22Rv1 (cell line): ENCODE results near the gene ZEB2.
"Not testable (repeated sequence)": the region's sequence is repeated elsewhere in the genome, so short reads cannot be mapped to it uniquely, and the experiment has no call there.

Experiments used
- H3K27ac ChIP-seq: fragments of 450-650 bp; 2 replicates; pipeline ENCODE4 v1.5.1; 2017
- CTCF ChIP-seq: fragments of 450-650 bp; IDR thresholded peaks from 2 replicates; pipeline ENCODE4 v1.5.1; 2017; ENCODE audit warnings: mild to moderate bottlenecking
- ZFX ChIP-seq: fragments of 450-650 bp; IDR thresholded peaks from 2 replicates; pipeline ENCODE4 v1.6.1; 2017; ENCODE audit warnings: antibody characterized with exemption, borderline replicate concordance

Gene ZEB2

GRCh38 chr2:144369416-144369815, 150.5 kb downstream of the ZEB2 start:
- no peak overlapping the region for H3K27ac ChIP-seq
- TF ChIP-seq ZFX = no peak

- H3K27ac ChIP-seq = no peak overlapping the region
- TF ChIP-seq ZFX (no peak), CTCF (no peak)
Observed at GRCh38 chr2:144366825-144367429, 153.0 kb downstream of the ZEB2 start.

GRCh38 chr2:144364944-144365738, 154.8 kb downstream of the ZEB2 start:
- TF ChIP-seq ZFX (no peak), CTCF (no peak)
- no peak overlapping the region for H3K27ac ChIP-seq

GRCh38 chr2:144364247-144364646, 155.7 kb downstream of the ZEB2 start:
- H3K27ac ChIP-seq = not testable (repeated sequence)

GRCh38 chr2:144362401-144362800, 157.5 kb downstream of the ZEB2 start:
- H3K27ac ChIP-seq = no peak overlapping the region
- TF ChIP-seq ZFX (no peak), CTCF (no peak)

GRCh38 chr2:144361742-144362141, 158.2 kb downstream of the ZEB2 start:
- TF ChIP-seq ZFX (no peak), CTCF (no peak)
- H3K27ac ChIP-seq = no peak overlapping the region

GRCh38 chr2:144359684-144360083, 160.2 kb downstream of the ZEB2 start:
- TF ChIP-seq CTCF (no peak), ZFX (no peak)
- H3K27ac ChIP-seq = no peak overlapping the region

GRCh38 chr2:144358979-144359541, 160.9 kb downstream of the ZEB2 start:
- TF ChIP-seq CTCF (no peak), ZFX (no peak)

More at GRCh38 chr2:144358979-144359541, 160.9 kb downstream of the ZEB2 start:
- no peak overlapping the region for H3K27ac ChIP-seq
